ENCODE measurements around the gene S100A11. TPM values are rescaled to one million over a fixed set of nuclear protein-coding genes. Genes with fewer than 3 reads are reported as not detected.

Gene S100A11
- total and polyA plus RNA-seq, 9 of the 15 experiments (the other 6 are each of a cell fraction or from before 2014, with no cell fraction given) = 131 to 808 (median 235) TPM

DNA sequence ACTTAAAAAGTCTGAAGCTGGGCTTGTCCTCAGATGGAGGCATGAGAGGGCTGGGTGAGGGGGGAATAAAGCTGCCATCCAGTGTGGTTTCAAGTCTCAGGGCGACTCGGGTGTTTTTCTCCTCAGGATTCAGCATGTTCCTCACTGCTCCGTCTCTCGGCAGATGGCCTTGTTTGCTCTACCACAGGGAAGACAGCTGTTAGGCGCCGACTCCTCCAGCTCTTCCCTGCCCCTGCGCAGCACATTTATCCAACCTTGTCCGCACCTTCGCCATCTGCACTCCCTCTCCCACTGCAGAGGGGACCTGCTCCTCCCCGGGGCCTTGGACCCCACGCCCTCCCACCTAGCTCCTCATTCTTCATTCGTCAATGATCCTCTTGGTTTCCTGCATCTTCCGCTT is 16.6 kb upstream of the S100A11 start:
- 0 out of 2 replicates have a peak overlapping the region, but pooled peaks have one; percentile 2 for H3K4me2 ChIP-seq (ENCODE audit: insufficient read depth, low read length)
- H4K20me1 ChIP-seq (replicated peaks; ENCODE audit: control insufficient read depth, insufficient read depth, low read length) = 0 out of 2 replicates have a peak, but pooled peaks cover 3% of the 10 kb centered on the region
- H3K9me1 ChIP-seq (ENCODE audit: control insufficient read depth, insufficient read depth, low read length) = no peaks in the 10 kb centered on the region
- H3K9me3 ChIP-seq (replicated peaks; ENCODE audit: control insufficient read depth, insufficient read depth, low read depth, low read length) = no peaks in the 10 kb centered on the region
- FAIRE-seq = no peak
- no peak overlapping the region for H3K9ac ChIP-seq (ENCODE audit: insufficient read depth in 1 of 2, low read depth in 2 of 2, low read length in 2 of 2)
- H3K27me3 ChIP-seq (ENCODE audit: control insufficient read depth in 2 of 2, insufficient read depth in 2 of 2, low read length in 2 of 2) = peaks cover 2 to 10% of the 10 kb centered on the region in 2 experiments; a peak in 2 of 5 replicates
- H3K79me2 ChIP-seq (ENCODE audit: control insufficient read depth, insufficient read depth, low read length) = no peaks in the 10 kb centered on the region
- ATAC-seq = peak; percentile 42
- WGBS (ENCODE audit: insufficient coverage, low coverage, missing lambda C conversion rate) = 15% methylated on average over 13 of the region's 13 CpGs
- H2AFZ ChIP-seq (ENCODE audit: low read depth, low read length) = no peak overlapping the region
- intact Hi-C loops (cut with micrococcal nuclease) = loop anchor here (2.0 to 10.0 kb wide), 3 partner anchors 89 to 407 kb away; no protein-coding TSS in a partner anchor
- H3K4me3 ChIP-seq = no peak overlapping the region
- POLR2A ChIA-PET = interaction anchor here (0.7 to 0.8 kb wide), 2 partner anchors 9 to 12 kb away, joined by 3 to 4 read pairs; no protein-coding TSS in a partner anchor
- H3K27ac ChIP-seq (ENCODE audit: extremely low read depth, low read depth, low read length) = no peak overlapping the region
- no peaks in the 10 kb centered on the region for H3K36me3 ChIP-seq (ENCODE audit: control insufficient read depth, insufficient read depth, low read length)
- in situ Hi-C loops (cut with MboI) = loop anchor here (5.0 kb wide), 2 partner anchors 129 to 389 kb away; no protein-coding TSS in a partner anchor
- peaks cover 7 to 12% of the 10 kb centered on the region in 2 experiments for H3K4me1 ChIP-seq (replicated peaks in 1 of 2; ENCODE audit: control insufficient read depth in 2 of 2, insufficient read depth in 2 of 2, low read length in 2 of 2)
- DNase-seq (ENCODE audit: extremely low read depth in 1 of 4, low spot score in 3 of 4) = no peak
- CTCF ChIA-PET (ENCODE audit: low intra/inter-chr PET ratio) = interaction anchor here (0.7 to 3.6 kb wide), 4 partner anchors 129 to 387 kb away, joined by 3 to 38 read pairs (median 19); no protein-coding TSS in a partner anchor
- no TSS peak for BruUV-seq (replicated peaks)
- no peak for TF ChIP-seq SMARCA5 (IDR thresholded peaks at IDR 0.05)
- TF ChIP-seq NRF1 (conservative IDR thresholded peaks at IDR 0.05 in 1 of 2, IDR thresholded peaks at IDR 0.05 in 1 of 2) = peak; percentile 26 to 41; a peak in 2 of 4 replicates

- ChIA-PET CTCF (ENCODE audit: low intra/inter-chr PET ratio) (interaction anchor here (0.8 to 3.6 kb wide), 7 partner anchors 87 to 405 kb away, joined by 3 to 38 read pairs (median 4); no protein-coding TSS in a partner anchor), POLR2A (no interaction called here)
- Histone ChIP-seq H3K9me3 (replicated peaks; ENCODE audit: control insufficient read depth, insufficient read depth, low read depth, low read length) (no peaks in the 10 kb centered on the region), H3K27ac (ENCODE audit: extremely low read depth, low read depth, low read length) (no peak overlapping the region), H3K36me3 (ENCODE audit: control insufficient read depth, insufficient read depth, low read length) (no peaks in the 10 kb centered on the region), H3K4me3 (no peak overlapping the region), H3K79me2 (ENCODE audit: control insufficient read depth, insufficient read depth, low read length) (no peaks in the 10 kb centered on the region), H3K9me1 (ENCODE audit: control insufficient read depth, insufficient read depth, low read length) (no peaks in the 10 kb centered on the region), H2AFZ (ENCODE audit: low read depth, low read length) (peak overlapping the region; percentile 28; the same call in 1 of the 2 replicates), H4K20me1 (replicated peaks; ENCODE audit: control insufficient read depth, insufficient read depth, low read length) (0 out of 2 replicates have a peak, but pooled peaks cover 3% of the 10 kb centered on the region), H3K4me2 (ENCODE audit: insufficient read depth, low read length) (no peak overlapping the region), H3K27me3 (ENCODE audit: control insufficient read depth in 2 of 2, insufficient read depth in 2 of 2, low read length in 2 of 2) (peaks cover 2 to 10% of the 10 kb centered on the region in 2 experiments; a peak in 2 of 5 replicates), H3K4me1 (replicated peaks in 1 of 2; ENCODE audit: control insufficient read depth in 2 of 2, insufficient read depth in 2 of 2, low read length in 2 of 2) (peaks cover 8 to 14% of the 10 kb centered on the region in 2 experiments), H3K9ac (ENCODE audit: insufficient read depth in 1 of 2, low read depth in 2 of 2, low read length in 2 of 2) (no peak overlapping the region; a peak in 1 of 4 replicates)
- WGBS (ENCODE audit: insufficient coverage, low coverage, missing lambda C conversion rate) = 26% methylated on average over 11 of the region's 11 CpGs
- in situ Hi-C loops (cut with MboI) (loop anchor here (5.0 kb wide), 2 partner anchors 130 to 390 kb away; no protein-coding TSS in a partner anchor), intact Hi-C loops (cut with micrococcal nuclease) (loop anchor here (1.0 to 10.0 kb wide), 4 partner anchors 90 to 408 kb away; no protein-coding TSS in a partner anchor)
- peak; percentile 68 for ATAC-seq
- no TSS peak for BruUV-seq (replicated peaks)
- peak; percentile 93 for FAIRE-seq
- DNase-seq (ENCODE audit: extremely low read depth in 1 of 4, low spot score in 3 of 4) = peak; percentile 80 to 88 (median 82)
- TF ChIP-seq MCM7 (IDR thresholded peaks at IDR 0.05) (no peak), KLF1 (tag; IDR thresholded peaks at IDR 0.05) (no peak), ZBTB34 (CRISPR knock-in tag; IDR thresholded peaks at IDR 0.05) (no peak), MAZ (CRISPR knock-in tag; conservative IDR thresholded peaks at IDR 0.05 in 1 of 2, IDR thresholded peaks at IDR 0.05 in 1 of 2) (0 out of 4 replicates have a peak, but pooled peaks of 1 of the 2 experiments have one; percentile 13), CBFA2T3 (IDR thresholded peaks at IDR 0.05) (no peak), ZNF79 (CRISPR knock-in tag; IDR thresholded peaks at IDR 0.05; ENCODE audit: low read depth) (no peak), ZNF408 (CRISPR knock-in tag; IDR thresholded peaks at IDR 0.05; ENCODE audit: low read depth) (no peak)
- TF ChIP-seq, protein P1, sequence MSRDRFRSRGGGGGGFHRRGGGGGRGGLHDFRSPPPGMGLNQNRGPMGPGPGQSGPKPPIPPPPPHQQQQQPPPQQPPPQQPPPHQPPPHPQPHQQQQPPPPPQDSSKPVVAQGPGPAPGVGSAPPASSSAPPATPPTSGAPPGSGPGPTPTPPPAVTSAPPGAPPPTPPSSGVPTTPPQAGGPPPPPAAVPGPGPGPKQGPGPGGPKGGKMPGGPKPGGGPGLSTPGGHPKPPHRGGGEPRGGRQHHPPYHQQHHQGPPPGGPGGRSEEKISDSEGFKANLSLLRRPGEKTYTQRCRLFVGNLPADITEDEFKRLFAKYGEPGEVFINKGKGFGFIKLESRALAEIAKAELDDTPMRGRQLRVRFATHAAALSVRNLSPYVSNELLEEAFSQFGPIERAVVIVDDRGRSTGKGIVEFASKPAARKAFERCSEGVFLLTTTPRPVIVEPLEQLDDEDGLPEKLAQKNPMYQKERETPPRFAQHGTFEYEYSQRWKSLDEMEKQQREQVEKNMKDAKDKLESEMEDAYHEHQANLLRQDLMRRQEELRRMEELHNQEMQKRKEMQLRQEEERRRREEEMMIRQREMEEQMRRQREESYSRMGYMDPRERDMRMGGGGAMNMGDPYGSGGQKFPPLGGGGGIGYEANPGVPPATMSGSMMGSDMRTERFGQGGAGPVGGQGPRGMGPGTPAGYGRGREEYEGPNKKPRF (IDR thresholded peaks at IDR 0.05; ENCODE audit: low read depth, low read length) = no peak
- TF ChIP-seq, protein P2, sequence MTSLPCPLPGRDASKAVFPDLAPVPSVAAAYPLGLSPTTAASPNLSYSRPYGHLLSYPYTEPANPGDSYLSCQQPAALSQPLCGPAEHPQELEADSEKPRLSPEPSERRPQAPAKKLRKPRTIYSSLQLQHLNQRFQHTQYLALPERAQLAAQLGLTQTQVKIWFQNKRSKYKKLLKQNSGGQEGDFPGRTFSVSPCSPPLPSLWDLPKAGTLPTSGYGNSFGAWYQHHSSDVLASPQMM (CRISPR knock-in tag; IDR thresholded peaks at IDR 0.05) = no peak
Measured at GRCh38 chr1:152052606-152053005, 15.8 kb upstream of the S100A11 start.
